Stimulated activated CD8-positive, alpha-beta memory T cell treated with anti-CD3 and anti-CD28 coated beads, Interleukin-12 subunit alpha, Interleukin-12 subunit beta, amount 100 ng/mL, for 24 hours (primary cell): ENCODE results near the gene RFC4.

Experiments
- DNase-seq: peaks from one replicate; pipeline ENCODE4 v3.0.0-alpha.2; 2020; ENCODE audit errors: extremely low read depth

RFC4 gene

GRCh38 chr3:186743666-186744065 lies 62.6 kb downstream of the RFC4 start:
- DNase-seq: no peak

- no peak for DNase-seq
These were observed 63.5 kb downstream of the RFC4 start for GRCh38 chr3:186742618-186743380.
